ENCODE results near the gene ALG3.

The ALG3 gene

DNA sequence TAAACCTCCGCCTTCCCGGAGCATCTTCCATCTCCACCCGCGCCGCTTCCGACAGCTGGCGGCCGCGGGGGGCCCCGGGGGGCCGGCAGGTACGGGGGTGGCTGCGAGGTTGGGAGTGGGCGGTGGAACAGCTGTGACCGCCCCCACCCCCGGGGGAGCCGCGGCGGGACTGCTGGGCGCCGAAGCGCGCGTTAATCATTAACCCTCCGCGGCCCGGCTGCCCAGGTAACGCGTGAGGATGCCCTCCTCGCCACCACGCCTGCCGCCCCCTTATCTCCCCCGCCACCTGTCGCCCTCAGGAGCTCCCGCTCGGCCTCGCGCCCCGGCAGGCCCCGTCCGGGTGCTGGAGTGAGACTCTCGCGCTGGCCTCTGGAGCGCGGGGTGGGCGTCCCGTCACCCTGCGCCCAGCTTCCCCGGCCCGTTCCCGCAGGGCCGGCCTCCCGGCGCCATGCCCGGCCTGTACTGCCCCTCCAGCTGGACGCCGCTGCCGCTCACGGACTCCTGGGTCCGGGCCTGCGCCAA, 18.6 kb downstream of the ALG3 start:
- no peak for TF ChIP-seq CTCF (IDR thresholded peaks at IDR 0.05)

- no peak for TF ChIP-seq CTCF (IDR thresholded peaks at IDR 0.05)
Measured at GRCh38 chr3:184229394-184230080, 19.2 kb downstream of the ALG3 start, which contains the start of gene VWA5B2. Gene VWA5B2, plus strand, starts transcription at chr3:184229585. Its CDS starts 944 bp downstream, at chr3:184230529.

GRCh38 chr3:184228376-184229137, 20.2 kb downstream of the ALG3 start:
- no peak for TF ChIP-seq CTCF (IDR thresholded peaks at IDR 0.05)

- peak; percentile 92 for TF ChIP-seq CTCF (IDR thresholded peaks at IDR 0.05)
Measured at GRCh38 chr3:184227481-184227935, 21.3 kb downstream of the ALG3 start.

- no peak for TF ChIP-seq CTCF (IDR thresholded peaks at IDR 0.05)
Measured at GRCh38 chr3:184223946-184224345, 24.8 kb downstream of the ALG3 start.

DNA sequence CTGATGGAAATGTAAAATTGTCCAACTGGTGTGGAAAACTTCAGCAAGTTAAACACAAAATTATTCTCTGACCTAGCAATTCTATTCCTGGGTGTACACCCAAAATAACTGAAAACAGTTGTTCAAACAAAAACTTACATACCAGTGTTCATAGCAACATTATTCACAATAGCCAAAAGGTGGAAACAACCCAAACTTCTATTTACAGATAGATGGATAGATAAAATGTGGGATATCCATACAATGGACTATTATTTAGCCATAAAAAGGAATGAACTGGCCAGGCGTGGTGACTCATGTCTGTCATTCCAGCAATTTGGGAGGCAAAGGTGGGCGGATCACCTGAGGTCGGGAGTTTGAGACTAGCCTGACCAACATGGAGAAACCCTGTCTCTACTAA, 26.2 kb downstream of the ALG3 start:
- TF ChIP-seq CTCF (IDR thresholded peaks at IDR 0.05): no peak

DNA sequence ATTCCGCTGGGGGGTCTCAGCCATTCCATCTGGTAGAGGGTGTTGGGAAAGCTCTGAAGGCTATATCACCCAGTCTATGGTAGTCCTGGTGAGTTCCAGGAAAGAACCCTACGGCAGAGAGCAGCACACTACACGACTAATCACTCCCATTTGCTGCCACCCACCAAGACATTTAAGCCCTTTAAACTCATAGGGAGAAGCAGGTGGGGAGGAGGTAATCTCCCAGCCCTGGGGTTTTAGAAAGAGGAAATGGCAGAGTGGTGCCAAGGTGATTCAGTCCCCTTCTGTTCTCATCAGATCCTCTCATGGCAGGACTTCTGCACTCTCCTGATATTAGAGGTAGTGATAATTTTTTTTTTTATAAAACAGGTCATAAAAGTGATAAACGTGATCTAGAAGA, 29.9 kb downstream of the ALG3 start:
- TF ChIP-seq CTCF (IDR thresholded peaks at IDR 0.05): no peak
